Esophagus muscularis mucosa (tissue), 2 donors: ENCODE data around the gene SYT3.

Experiments
- EP300 ChIP-seq: sonication (generic); formaldehyde crosslinking; IDR thresholded peaks from one replicate; pipeline ENCODE4 v1.6.1; 2017; ENCODE audit warnings: antibody characterized with exemption
- POLR2A ChIP-seq: fragments of 450-650 bp; IDR thresholded peaks from one replicate; pipeline ENCODE4 v1.6.1; 2017; ENCODE audit warnings: antibody characterized with exemption, moderate library complexity, mild to moderate bottlenecking, low read depth

GRCh38 chr19:50639121-50640112 is at the start of gene SYT3:
- TF ChIP-seq POLR2A (no peak), EP300 (no peak)
